Measurements from ENCODE around the gene MBNL1. TPM values are rescaled to one million over a fixed set of nuclear protein-coding genes. Genes with fewer than 3 reads are reported as not detected.

The MBNL1 gene
- total RNA-seq, 6 experiments from 2014 or later: 200 to 291 (median 244) TPM

GRCh38 chr3:152474585-152474984, 205.9 kb downstream of the MBNL1 start:
- Mint-ChIP-seq H3K4me3 (no peak overlapping the region), H3K27ac (no peak overlapping the region; the same call in 1 of the 2 replicates), H3K4me1 (ENCODE audit: low read depth) (peaks cover 37% of the 10 kb centered on the region), H3K36me3 (ENCODE audit: low read depth) (peaks cover 2% of the 10 kb centered on the region; the same call in 1 of the 2 replicates), H3K9me3 (peaks cover 6% of the 10 kb centered on the region; the same call in 1 of the 2 replicates), H3K27me3 (ENCODE audit: insufficient read depth) (peaks cover 11% of the 10 kb centered on the region)
- DNase-seq: peak; percentile 63
- TF ChIP-seq CTCF (IDR thresholded peaks at IDR 0.05): peak; percentile 72

- H3K4me3 Mint-ChIP-seq: no peak overlapping the region
- TF ChIP-seq CTCF (IDR thresholded peaks at IDR 0.05): no peak
- no peak overlapping the region for H3K27ac Mint-ChIP-seq
- peaks cover 8% of the 10 kb centered on the region for H3K36me3 Mint-ChIP-seq (ENCODE audit: low read depth)
- H3K9me3 Mint-ChIP-seq: peaks cover 9% of the 10 kb centered on the region; the same call in 1 of the 2 replicates
- DNase-seq: no peak
- peaks cover 9% of the 10 kb centered on the region for H3K27me3 Mint-ChIP-seq (ENCODE audit: insufficient read depth)
- peaks cover 17% of the 10 kb centered on the region for H3K4me1 Mint-ChIP-seq (ENCODE audit: low read depth)
Measured at GRCh38 chr3:152477422-152477821, 208.7 kb downstream of the MBNL1 start.

- no peak overlapping the region for H3K4me3 Mint-ChIP-seq
- DNase-seq: no peak
- peaks cover 8% of the 10 kb centered on the region for H3K36me3 Mint-ChIP-seq (ENCODE audit: low read depth)
- H3K4me1 Mint-ChIP-seq (ENCODE audit: low read depth): peaks cover 17% of the 10 kb centered on the region
- H3K9me3 Mint-ChIP-seq: peaks cover 12% of the 10 kb centered on the region; the same call in 1 of the 2 replicates
- TF ChIP-seq CTCF (IDR thresholded peaks at IDR 0.05): no peak
- H3K27ac Mint-ChIP-seq: no peak overlapping the region
- peaks cover 6% of the 10 kb centered on the region for H3K27me3 Mint-ChIP-seq (ENCODE audit: insufficient read depth)
Measured at GRCh38 chr3:152480282-152480953, 211.7 kb downstream of the MBNL1 start.

GRCh38 chr3:152486364-152486763, 217.6 kb downstream of the MBNL1 start:
- no peak for TF ChIP-seq CTCF (IDR thresholded peaks at IDR 0.05)
- Mint-ChIP-seq H3K27me3 (ENCODE audit: insufficient read depth) (peaks cover 2% of the 10 kb centered on the region; the same call in 1 of the 2 replicates), H3K27ac (no peak overlapping the region), H3K4me3 (no peak overlapping the region), H3K36me3 (ENCODE audit: low read depth) (peaks cover 9% of the 10 kb centered on the region; the same call in 1 of the 2 replicates), H3K9me3 (peaks cover 6% of the 10 kb centered on the region; the same call in 1 of the 2 replicates), H3K4me1 (ENCODE audit: low read depth) (no peaks in the 10 kb centered on the region)
- no peak for DNase-seq

- H3K27ac Mint-ChIP-seq: no peak overlapping the region
- no peak for TF ChIP-seq CTCF (IDR thresholded peaks at IDR 0.05)
- no peak overlapping the region for H3K4me3 Mint-ChIP-seq
- H3K27me3 Mint-ChIP-seq (ENCODE audit: insufficient read depth): peaks cover 2% of the 10 kb centered on the region; the same call in 1 of the 2 replicates
- H3K36me3 Mint-ChIP-seq (ENCODE audit: low read depth): peaks cover 9% of the 10 kb centered on the region; the same call in 1 of the 2 replicates
- no peaks in the 10 kb centered on the region for H3K4me1 Mint-ChIP-seq (ENCODE audit: low read depth)
- DNase-seq: no peak
- no peaks in the 10 kb centered on the region for H3K9me3 Mint-ChIP-seq
Measured at GRCh38 chr3:152488449-152488848, 219.7 kb downstream of the MBNL1 start.
